HG02840 (cell line): Measurements from ENCODE around the gene DLK2.
A peak's percentile ranks its signal among the peaks of the same experiment; 100 is the strongest.
"Not testable (repeated sequence)": the region's sequence is repeated elsewhere in the genome, so short reads cannot be mapped to it uniquely, and the experiment has no call there.

Experiments
- ATAC-seq: cut with Tn5 transposase; IDR thresholded peaks from one replicate; pipeline ENCODE4 v1.9.1; 2021; ENCODE audit warnings: mild to moderate bottlenecking, moderate library complexity, moderate number of reproducible peaks; ENCODE audit not compliant: unreplicated experiment, low FRiP score

The DLK2 gene

GRCh38 chr6:43481591-43482236 lies 26.4 kb upstream of the DLK2 start:
- ATAC-seq: no peak

DNA sequence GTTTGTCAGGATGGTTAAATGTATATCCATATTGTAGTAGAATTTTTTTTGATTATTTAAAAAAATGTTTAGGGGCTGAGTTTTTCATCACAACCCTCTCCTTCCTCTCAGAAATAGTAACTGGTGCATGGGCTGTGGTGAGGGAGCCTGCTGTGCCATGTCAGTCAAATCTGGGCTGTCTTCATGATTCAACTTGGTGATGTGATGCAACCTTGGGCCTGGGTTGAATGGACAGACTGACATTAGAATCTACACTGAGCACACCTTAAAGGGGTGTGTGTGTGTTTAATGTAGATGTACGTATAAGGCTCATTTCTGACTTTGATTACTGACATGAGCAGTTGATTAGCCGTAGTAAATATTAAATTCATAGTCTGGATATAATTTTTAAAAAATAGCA lies 25.7 kb upstream of the DLK2 start:
- no peak for ATAC-seq

DNA sequence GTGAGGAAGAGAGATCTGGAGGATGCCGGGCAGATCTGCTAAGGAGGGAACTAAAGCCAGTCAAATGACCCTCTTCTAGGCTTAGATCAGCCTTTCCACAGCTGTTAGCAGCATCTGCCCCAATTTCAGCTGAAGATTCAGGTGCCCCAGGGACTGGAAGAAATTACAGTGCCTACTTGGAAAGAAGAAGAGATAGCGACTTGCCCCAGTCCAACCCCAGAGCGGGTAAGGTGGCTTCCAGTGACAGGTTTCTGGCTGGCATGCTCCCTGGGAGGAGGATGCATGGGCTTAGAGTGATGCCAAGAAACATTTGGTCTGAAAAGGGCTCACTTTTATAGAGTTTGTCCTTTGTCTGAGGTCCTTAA lies 22.6 kb upstream of the DLK2 start:
- no peak for ATAC-seq

- peak; percentile 84 for ATAC-seq
Measured at GRCh38 chr6:43477235-43478007, 22.1 kb upstream of the DLK2 start, which contains the start of gene TJAP1. TJAP1 (plus strand) TSS chr6:43477570; CDS start chr6:43499002, 21,432 bp downstream.

- no peak for ATAC-seq
Measured at GRCh38 chr6:43476746-43477145, 21.4 kb upstream of the DLK2 start.

DNA sequence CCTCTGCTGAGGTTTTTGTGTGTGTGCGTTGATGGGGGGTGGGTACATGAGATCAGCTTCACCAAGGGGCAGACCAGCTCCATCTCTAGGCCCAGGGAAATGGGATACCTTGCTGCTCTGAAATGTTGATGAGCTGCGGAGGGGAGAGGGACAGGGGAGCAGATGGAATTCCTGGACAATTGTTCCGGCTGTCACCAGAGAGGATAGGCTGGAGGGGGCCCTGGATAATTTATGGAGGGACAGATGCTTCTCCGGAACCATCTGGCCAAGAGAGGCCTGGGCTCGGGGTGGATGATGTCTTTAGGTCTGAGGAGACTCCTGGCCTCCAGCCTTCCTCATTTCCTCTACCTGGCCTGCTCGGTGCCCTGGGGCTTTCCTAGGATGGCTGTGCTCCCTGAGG lies 20.2 kb upstream of the DLK2 start:
- ATAC-seq: no peak

DNA sequence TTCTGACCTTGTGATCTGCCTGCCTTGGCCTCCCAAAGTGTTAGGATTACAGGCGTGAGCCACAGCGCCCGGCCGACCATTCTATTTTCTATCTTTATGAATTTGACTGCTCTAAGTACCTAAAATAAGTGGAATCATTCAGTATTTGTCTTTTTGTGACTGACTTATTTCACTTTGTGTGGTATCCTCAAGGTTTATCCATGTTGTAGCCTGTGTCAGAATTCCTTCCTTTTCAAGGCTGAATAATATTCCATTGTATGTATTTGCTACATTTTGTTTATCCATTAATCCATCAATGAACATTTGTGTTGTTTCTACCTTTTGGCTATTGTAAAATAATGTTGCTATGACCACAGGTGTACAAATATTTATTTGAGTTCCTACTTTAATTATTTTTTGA lies 17.2 kb upstream of the DLK2 start:
- no peak for ATAC-seq

- no peak for ATAC-seq
Measured at GRCh38 chr6:43471399-43471798, 16.1 kb upstream of the DLK2 start.

GRCh38 chr6:43469947-43470346 lies 14.6 kb upstream of the DLK2 start:
- no peak for ATAC-seq

DNA sequence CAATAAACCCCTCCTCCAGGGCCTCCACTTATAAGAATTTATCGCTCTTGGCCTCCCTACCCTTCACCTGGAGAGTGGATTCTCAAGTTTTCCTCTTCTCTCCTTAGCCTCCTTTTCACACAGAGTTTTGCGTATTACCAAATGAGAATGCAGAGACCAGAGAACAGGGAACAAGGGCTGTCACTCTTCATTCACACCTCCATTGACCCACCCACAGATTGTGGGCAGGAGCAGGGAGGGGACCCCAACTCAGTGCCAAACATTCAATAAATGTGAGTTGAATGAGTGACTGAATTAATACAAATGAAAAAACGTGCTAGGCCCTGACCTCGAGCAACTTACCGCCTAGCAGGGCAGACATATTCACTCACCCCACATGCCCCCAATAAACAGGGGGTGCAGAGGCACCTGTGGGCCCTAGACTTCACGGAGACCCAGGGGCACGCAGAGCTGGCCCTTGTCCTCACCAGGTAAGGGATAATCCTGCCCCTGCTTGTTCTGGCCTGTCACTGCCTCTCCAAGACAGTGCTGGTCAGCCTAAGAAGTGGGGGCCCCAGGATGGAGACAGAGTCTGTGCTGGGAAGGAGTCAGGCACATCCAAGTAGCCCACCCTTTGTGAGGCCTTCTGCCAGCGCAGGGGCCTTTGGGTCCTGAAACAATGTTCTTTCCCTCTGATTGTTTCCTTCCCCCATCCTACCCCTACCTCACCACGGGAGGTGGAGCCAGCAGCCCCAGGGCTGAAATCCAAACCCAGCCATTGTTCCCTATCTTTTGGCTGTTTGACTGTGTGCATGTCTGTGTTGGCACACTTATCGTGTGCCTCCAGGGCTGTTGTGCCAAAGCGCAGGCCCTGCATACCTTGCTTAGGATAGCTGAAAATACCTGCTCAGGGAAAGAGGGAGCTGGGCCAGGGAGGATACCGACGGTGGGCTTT lies 13.7 kb upstream of the DLK2 start:
- ATAC-seq: no peak

DNA sequence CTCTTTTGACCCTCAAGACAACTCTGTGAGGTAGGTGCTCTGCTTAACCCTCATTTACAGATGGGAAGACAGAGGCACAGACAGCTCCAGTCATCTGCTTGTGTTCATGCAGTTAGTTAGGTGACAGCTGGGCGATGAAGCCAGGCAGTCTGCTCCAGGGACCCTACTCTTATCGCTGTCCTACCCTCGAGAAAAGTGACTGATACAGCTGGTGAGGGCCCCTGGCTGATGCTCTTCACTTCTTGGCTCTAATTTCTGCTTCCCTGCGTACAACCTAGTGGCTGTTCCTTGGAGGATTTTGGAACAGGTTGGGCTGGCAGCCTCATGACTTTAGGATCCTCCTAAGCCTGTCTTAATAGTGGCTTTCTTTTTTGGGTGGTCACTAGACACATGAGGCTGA lies 12.9 kb upstream of the DLK2 start:
- no peak for ATAC-seq

DNA sequence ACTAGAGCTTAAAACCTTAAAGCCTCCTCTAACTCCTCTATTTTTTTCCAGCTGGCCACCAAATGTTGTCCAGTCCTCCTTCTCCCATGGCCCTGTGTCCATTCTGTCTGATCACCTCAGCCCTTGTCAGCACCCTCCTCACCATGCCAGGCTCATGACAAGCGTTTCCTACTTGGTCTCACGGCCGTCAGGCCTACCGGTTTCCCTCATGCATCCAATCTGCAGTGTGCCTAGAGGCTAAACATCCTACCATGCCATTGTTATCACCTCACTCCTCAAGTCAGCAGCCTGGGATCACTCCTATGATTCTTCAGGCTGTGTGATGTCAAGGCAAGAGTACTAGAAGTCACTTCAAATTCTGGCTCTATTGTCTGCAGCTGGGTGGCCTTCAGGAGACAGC lies 12.4 kb upstream of the DLK2 start:
- ATAC-seq: no peak

DNA sequence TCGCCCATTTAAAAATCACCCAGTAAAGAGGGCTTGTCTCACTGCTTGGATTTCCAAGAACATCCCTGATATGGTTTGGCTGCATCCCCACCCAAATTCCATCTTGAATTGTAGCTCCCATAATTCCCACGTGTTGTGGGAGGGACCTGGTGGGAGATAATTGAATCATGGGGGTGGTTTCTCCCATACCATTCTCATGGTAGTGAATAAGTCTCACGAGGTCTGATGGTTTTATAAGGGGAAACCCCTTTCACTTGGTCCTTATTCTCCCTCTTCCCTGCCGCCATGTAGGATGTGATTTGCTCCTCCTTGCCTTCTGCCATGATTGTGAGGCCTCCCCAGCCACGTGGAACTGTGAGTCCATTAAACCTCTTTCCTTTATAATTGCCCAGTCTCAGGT lies 11.9 kb upstream of the DLK2 start:
- ATAC-seq: not testable (repeated sequence)

DNA sequence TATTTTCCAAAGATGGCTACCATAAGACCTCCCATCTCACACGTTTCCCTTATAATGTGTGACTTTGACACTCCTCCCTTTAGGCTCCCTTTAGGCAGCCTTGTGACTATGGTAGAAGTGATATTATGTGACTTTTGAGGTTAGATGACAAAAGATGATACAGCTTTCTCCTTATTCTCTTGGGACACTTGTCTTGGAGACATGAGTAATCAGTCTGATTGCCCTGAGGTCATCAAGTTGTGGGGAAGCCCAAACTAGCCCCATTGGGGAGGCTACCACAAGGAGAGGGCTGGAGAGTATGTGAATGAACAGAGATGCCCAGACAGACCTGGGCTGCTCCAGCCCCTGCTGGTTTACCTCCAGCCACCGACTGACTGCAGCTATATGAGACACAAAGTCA lies 10.6 kb upstream of the DLK2 start:
- ATAC-seq: no peak

GRCh38 chr6:43464337-43464736 lies 9.0 kb upstream of the DLK2 start:
- no peak for ATAC-seq

GRCh38 chr6:43461936-43462335 lies 6.6 kb upstream of the DLK2 start:
- no peak for ATAC-seq

DNA sequence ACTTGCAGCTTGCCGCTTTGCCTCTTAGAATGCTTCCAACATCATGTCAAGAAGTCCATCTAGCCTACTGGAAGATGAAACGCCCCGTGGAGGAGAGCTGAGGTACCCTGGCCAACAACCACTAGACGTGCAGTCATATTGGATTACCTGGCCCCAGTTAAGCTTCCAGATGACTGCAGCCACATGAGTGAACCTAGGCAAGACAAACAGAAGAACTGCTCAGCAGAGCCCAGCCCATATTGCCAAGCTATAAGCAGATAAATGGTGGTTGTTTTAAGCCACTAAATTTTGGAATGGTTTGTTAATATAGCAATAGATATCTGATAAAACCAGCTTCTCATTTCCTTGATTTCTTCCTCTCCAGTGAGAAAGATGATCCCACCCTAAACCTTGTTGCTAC lies 4.7 kb upstream of the DLK2 start:
- ATAC-seq: no peak

DNA sequence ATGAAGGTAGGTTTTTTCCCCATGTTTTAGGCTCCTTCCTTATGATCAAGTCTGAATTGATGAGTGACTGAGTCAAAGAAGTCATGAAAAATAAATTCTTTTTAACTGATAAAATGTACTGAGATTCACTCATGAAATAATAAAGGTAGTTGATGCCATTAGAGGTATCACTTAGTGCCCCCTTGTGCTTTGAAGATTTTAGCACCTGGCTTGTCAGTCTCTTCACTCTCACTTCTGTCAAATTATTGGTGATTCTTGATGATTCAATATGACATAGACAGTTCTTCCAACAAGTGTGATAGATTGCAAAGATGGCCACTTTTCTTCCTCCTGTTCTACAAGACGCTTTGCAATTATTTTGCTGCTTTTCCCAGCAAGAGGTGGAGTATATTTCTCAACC lies 4.2 kb upstream of the DLK2 start:
- no peak for ATAC-seq

DNA sequence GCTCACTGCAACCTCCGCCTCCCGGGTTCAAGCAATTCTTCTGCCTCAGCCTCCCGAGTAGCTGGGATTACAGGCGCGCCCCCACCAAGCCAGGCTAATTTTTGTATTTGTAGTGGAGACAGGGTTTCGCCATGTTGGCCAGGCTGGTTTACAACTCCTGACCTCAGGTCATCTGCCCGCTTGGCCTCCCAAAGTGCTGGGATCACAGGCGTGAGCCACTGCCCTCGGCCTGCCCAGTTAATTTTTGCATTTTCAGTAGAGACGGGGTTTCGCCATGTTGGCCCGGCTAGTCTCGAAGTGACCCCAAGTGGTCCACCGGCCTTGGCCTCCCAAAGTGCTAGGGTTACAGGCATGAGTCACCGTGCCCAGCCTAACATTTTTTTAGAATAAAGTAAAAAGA lies 2.8 kb upstream of the DLK2 start:
- not testable (repeated sequence) for ATAC-seq

GRCh38 chr6:43457643-43458042 lies 2.3 kb upstream of the DLK2 start:
- ATAC-seq: no peak
